Thyroid gland (tissue), 4 donors: Measurements from ENCODE around the gene GNG7. TPM values are rescaled to one million over a fixed set of nuclear protein-coding genes. Genes with fewer than 3 reads are reported as not detected.

Source experiments
- DNase-seq, 2 donors: peaks; one replicate each; pipeline ENCODE4 v3.0.0-alpha.2; 2019
- H3K27ac ChIP-seq, 3 donors: fragments of 200-600 bp; sonication (generic); 1 replicate in 2 of 3; 2 replicates in 1 of 3; pipeline ENCODE4 v1.5.1; 2016 to 2019; ENCODE audit warnings: mild to moderate bottlenecking in 1 of 3, moderate library complexity in 1 of 3
- H3K27me3 ChIP-seq: fragments of 200-600 bp; sonication (generic); one replicate; pipeline ENCODE4 v1.5.1; 2019
- H3K36me3 ChIP-seq, 2 donors: fragments of 200-600 bp; sonication (generic); one replicate each; pipeline ENCODE4 v1.5.1; 2016 to 2019
- H3K4me1 ChIP-seq, 2 donors: fragments of 200-600 bp; sonication (generic); one replicate each; pipeline ENCODE4 v1.5.1; 2017 to 2019
- H3K4me3 ChIP-seq, 3 donors: fragments of 200-600 bp; sonication (generic); replicated peaks in 1 of 3; 1 replicate in 2 of 3; 2 replicates in 1 of 3; pipeline ENCODE4 v1.5.1; 2016; ENCODE audit warnings: mild to moderate bottlenecking in 1 of 3
- H3K9me3 ChIP-seq: fragments of 200-600 bp; sonication (generic); one replicate; pipeline ENCODE4 v1.5.1; 2017
- POLR2A ChIP-seq, 2 donors: fragments of 450-650 bp; IDR thresholded peaks; one replicate each; pipeline ENCODE4 v1.6.1; 2017; ENCODE audit warnings: antibody characterized with exemption in 2 of 2, mild to moderate bottlenecking in 2 of 2, moderate library complexity in 1 of 2
- WGBS, 2 donors: methylation state at CpG; one replicate each; pipeline ENCODE4 v1.1.5; 2017; 5-methylcytosine and 5-hydroxymethylcytosine counted together
- intact Hi-C: fragments of 100-400 bp; cut with DNase I; formaldehyde crosslinking; loops from one replicate; pipeline ENCODE4 v1.15.1; 2023
- total RNA-seq, 4 donors: library from RNA; depleted of rRNA; stranded (reverse); fragments of >200 nt; gene quantifications; one replicate each; pipeline ENCODE4 v1.2.3, GENCODE V29; 2016
- TF ChIP-seq, protein P1 (sequence below), 6 experiments: fragments of 200-600 bp in 3 of 6; fragments of 450-650 bp in 3 of 6; sonication (generic) in 3 of 6; IDR thresholded peaks; one replicate each; pipeline ENCODE4 v1.5.1; 2016 to 2019; ENCODE audit warnings: antibody characterized with exemption in 6 of 6, mild to moderate bottlenecking in 2 of 6, inconsistent platforms in 1 of 6, moderate library complexity in 1 of 6

Gene GNG7
- total RNA-seq, 4 donors from 2014 or later, result 3.8 to 6.9 (median 5.6) TPM

DNA sequence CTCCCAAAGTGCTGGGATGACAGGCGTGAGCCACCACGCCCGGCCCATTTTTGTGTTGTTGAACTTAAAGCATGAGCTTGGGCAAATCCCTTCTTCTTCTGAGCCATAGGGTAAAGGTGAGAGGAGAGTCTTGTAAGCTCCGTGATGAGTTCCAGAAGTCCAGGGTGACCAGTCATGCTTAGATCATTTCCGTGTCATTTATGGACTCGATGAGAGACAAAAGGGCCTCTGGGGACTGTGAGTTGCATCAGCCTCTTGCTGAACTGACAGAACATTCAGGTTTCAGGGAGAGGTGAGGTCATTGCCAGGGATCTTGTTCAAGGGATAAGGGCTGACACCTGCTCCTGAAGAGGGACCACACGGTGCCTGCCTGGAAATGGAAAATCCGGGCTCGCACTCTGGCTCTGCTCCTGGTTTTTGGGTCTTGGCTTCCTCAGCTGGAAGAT lies 173.0 kb downstream of the GNG7 start:
- no peak for DNase-seq
- intact Hi-C loops, result no loop called here
- WGBS, 2 donors, result 86% methylated on average over 9 of the region's 9 CpGs
- H3K36me3 ChIP-seq, result no peaks in the 10 kb centered on the region
- no peaks in the 10 kb centered on the region for H3K9me3 ChIP-seq
- H3K4me3 ChIP-seq, result no peak overlapping the region
- no peak overlapping the region for H3K27ac ChIP-seq
- TF ChIP-seq POLR2A (IDR thresholded peaks at IDR 0.05), result no peak
- TF ChIP-seq, protein P1, sequence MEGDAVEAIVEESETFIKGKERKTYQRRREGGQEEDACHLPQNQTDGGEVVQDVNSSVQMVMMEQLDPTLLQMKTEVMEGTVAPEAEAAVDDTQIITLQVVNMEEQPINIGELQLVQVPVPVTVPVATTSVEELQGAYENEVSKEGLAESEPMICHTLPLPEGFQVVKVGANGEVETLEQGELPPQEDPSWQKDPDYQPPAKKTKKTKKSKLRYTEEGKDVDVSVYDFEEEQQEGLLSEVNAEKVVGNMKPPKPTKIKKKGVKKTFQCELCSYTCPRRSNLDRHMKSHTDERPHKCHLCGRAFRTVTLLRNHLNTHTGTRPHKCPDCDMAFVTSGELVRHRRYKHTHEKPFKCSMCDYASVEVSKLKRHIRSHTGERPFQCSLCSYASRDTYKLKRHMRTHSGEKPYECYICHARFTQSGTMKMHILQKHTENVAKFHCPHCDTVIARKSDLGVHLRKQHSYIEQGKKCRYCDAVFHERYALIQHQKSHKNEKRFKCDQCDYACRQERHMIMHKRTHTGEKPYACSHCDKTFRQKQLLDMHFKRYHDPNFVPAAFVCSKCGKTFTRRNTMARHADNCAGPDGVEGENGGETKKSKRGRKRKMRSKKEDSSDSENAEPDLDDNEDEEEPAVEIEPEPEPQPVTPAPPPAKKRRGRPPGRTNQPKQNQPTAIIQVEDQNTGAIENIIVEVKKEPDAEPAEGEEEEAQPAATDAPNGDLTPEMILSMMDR (IDR thresholded peaks at IDR 0.05), result no peak
- H3K27me3 ChIP-seq, result no peaks in the 10 kb centered on the region
- peaks cover 4 to 12% of the 10 kb centered on the region in 2 donors for H3K4me1 ChIP-seq

DNA sequence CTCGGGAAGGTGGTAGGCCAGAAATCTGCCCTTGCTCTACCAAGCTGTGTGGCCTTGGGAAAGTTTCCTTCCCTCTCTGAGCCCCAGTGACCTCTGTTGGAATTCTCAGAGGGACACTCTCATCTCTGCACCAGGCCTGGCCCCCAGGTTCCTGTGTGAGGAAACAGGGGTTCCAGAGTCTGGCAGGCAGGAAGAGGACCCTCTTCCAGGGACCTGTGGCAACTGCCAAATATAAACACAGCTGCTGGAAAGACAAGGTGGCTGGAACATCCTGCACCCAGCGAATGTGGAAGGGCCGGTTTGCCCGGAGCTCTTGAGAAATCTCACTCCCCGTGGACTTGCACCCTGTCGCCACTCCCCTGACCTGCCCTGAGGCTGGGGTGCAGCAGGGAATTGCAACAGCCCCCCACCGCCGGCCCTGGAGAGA lies 173.8 kb downstream of the GNG7 start:
- Histone ChIP-seq H3K4me3 (no peak overlapping the region), H3K9me3 (no peaks in the 10 kb centered on the region), H3K27me3 (no peaks in the 10 kb centered on the region), H3K36me3 (no peaks in the 10 kb centered on the region), H3K27ac (no peak overlapping the region), H3K4me1 (peaks cover 4 to 12% of the 10 kb centered on the region in 2 donors)
- no peak for DNase-seq
- TF ChIP-seq POLR2A (IDR thresholded peaks at IDR 0.05), result no peak
- TF ChIP-seq, protein P1 (IDR thresholded peaks at IDR 0.05), result no peak
- WGBS, 2 donors, result 45 to 69% methylated on average over 8 of the region's 8 CpGs
- intact Hi-C loops, result no loop called here

DNA sequence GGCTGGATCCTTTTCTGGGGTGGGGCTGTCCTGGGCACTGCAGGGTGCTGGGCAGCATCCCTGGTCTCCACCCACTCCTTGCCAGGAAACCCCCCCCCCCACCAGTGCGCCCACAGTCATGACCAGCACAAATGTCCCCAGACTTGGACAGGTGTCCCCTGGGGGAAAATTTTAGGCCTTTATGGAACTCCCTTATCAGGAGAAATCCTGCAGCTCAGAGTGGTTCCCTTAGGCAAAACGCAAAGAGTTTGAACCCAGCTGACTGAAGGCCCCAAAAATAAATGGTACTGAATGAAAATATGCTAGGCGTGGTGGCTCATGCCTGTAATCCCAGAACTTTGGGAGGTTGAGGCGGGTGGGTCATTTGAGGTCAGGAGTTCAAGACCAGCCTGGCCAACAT lies 174.8 kb downstream of the GNG7 start:
- TF ChIP-seq, protein P1 (IDR thresholded peaks at IDR 0.05), result no peak
- TF ChIP-seq POLR2A (IDR thresholded peaks at IDR 0.05), result no peak
- Histone ChIP-seq H3K27me3 (no peaks in the 10 kb centered on the region), H3K4me3 (no peak overlapping the region), H3K9me3 (no peaks in the 10 kb centered on the region), H3K36me3 (no peaks in the 10 kb centered on the region), H3K27ac (no peak overlapping the region), H3K4me1 (peaks cover 4 to 12% of the 10 kb centered on the region in 2 donors)
- WGBS, 2 donors, result 95% methylated on average over 4 of the region's 4 CpGs
- intact Hi-C loops, result no loop called here
- no peak for DNase-seq

DNA sequence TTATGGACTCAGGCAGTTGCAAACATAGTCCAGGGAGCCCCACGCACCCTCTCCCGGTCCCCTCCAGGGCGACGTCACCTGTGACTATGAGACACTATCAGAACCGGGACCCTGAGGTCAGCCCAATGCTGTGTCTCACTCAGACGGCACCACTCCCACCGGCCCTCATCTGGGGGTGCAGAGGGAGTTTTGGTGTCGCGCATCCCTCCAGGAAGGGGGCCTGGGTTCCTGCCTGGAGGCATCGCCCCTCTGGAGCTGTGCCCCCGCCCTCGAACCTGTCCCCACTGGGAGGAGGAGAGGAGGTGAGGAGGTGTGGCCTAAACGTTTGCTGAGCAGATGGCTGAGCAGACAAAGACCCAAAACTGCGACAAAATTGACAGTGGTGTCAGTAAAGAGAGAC lies 175.3 kb downstream of the GNG7 start:
- intact Hi-C loops, result no loop called here

More for the DNA sequence above, 175.3 kb downstream of the GNG7 start:
- peaks cover 4 to 15% of the 10 kb centered on the region in 2 donors for H3K4me1 ChIP-seq
- TF ChIP-seq, protein P1 (IDR thresholded peaks at IDR 0.05), result no peak
- TF ChIP-seq POLR2A (IDR thresholded peaks at IDR 0.05), result no peak
- no peaks in the 10 kb centered on the region for H3K9me3 ChIP-seq
- no peaks in the 10 kb centered on the region for H3K27me3 ChIP-seq
- H3K27ac ChIP-seq, result no peak overlapping the region
- H3K4me3 ChIP-seq, result no peak overlapping the region
- H3K36me3 ChIP-seq, result no peaks in the 10 kb centered on the region
- 92% methylated on average over 13 to 14 of the region's 14 CpGs for WGBS, 2 donors
- DNase-seq, result no peak
